Esophagus muscularis mucosa (tissue), 4 donors: ENCODE results near the gene ABHD16B. TPM values are rescaled to one million over a fixed set of nuclear protein-coding genes. Genes with fewer than 3 reads are reported as not detected.

Experiments
- DNase-seq: peaks from one replicate; pipeline ENCODE4 v3.0.0-alpha.2; 2017; ENCODE audit errors: extremely low spot score
- H3K27ac ChIP-seq, 4 donors: fragments of 200-600 bp; sonication (generic); replicated peaks in 1 of 4; 1 replicate in 3 of 4; 2 replicates in 1 of 4; pipeline ENCODE4 v1.5.1; 2016 to 2019; ENCODE audit warnings: mild to moderate bottlenecking in 1 of 4
- H3K27me3 ChIP-seq, 4 donors: fragments of 200-600 bp; sonication (generic); one replicate each; pipeline versions ENCODE4 v1.5.1 to v1.6.0; 2016 to 2019
- H3K36me3 ChIP-seq, 4 donors: fragments of 200-600 bp; sonication (generic); one replicate each; pipeline ENCODE4 v1.5.1; 2016 to 2019
- H3K4me1 ChIP-seq, 4 donors: fragments of 200-600 bp; sonication (generic); one replicate each; pipeline ENCODE4 v1.5.1; 2016 to 2019
- H3K4me3 ChIP-seq, 4 donors: fragments of 200-600 bp; sonication (generic); 1 replicate in 2 of 4; 2 replicates in 2 of 4; pipeline ENCODE4 v1.5.1; 2016 to 2019; ENCODE audit warnings: mild to moderate bottlenecking in 4 of 4, moderate library complexity in 1 of 4
- H3K9me3 ChIP-seq, 4 donors: fragments of 200-600 bp; sonication (generic); 1 replicate in 3 of 4; 2 replicates in 1 of 4; pipeline ENCODE4 v1.5.1; 2016 to 2019
- CTCF ChIP-seq, 3 experiments: fragments of 200-600 bp in 2 of 3; fragments of 450-650 bp in 1 of 3; sonication (generic) in 2 of 3; IDR thresholded peaks; one replicate each; pipeline ENCODE4 v1.5.1; 2017 to 2019; ENCODE audit warnings: antibody characterized with exemption in 3 of 3, mild to moderate bottlenecking in 2 of 3, moderate library complexity in 1 of 3
- EP300 ChIP-seq: sonication (generic); formaldehyde crosslinking; IDR thresholded peaks from one replicate; pipeline ENCODE4 v1.6.1; 2017; ENCODE audit warnings: antibody characterized with exemption
- POLR2A ChIP-seq: fragments of 450-650 bp; IDR thresholded peaks from one replicate; pipeline ENCODE4 v1.6.1; 2017; ENCODE audit warnings: antibody characterized with exemption, moderate library complexity, mild to moderate bottlenecking, low read depth
- POLR2AphosphoS5 ChIP-seq, 2 donors: sonication (generic); formaldehyde crosslinking; IDR thresholded peaks; one replicate each; pipeline ENCODE4 v1.6.1; 2017; ENCODE audit warnings: antibody characterized with exemption in 2 of 2
- whole genome bisulfite sequencing: methylation state at CpG from one replicate; pipeline ENCODE4 v1.1.5; 2018; 5-methylcytosine and 5-hydroxymethylcytosine counted together
- intact Hi-C: fragments of 100-400 bp; cut with DNase I; formaldehyde crosslinking; loops from one replicate; pipeline ENCODE4 v1.15.1; 2023
- total RNA-seq, 4 donors: library from RNA; depleted of rRNA; stranded (reverse); fragments of >200 nt; gene quantifications; one replicate each; pipeline versions ENCODE4 v1.1.0 to v1.2.1, GENCODE V29; 2016

Gene ABHD16B
- total RNA-seq, 4 donors from 2014 or later = not detected

- TF ChIP-seq EP300 (no peak), CTCF (IDR thresholded peaks at IDR 0.05) (no peak), POLR2A (no peak), POLR2AphosphoS5 (IDR thresholded peaks at IDR 0.05) (no peak)
- no peaks in the 10 kb centered on the region for H3K36me3 ChIP-seq
- peaks cover 35 to 59% (median 54%) of the 10 kb centered on the region in 4 donors for H3K4me1 ChIP-seq
- peak overlapping the region; percentile 68 to 76 (median 71) for H3K27ac ChIP-seq
- intact Hi-C loops = no loop called here
- whole genome bisulfite sequencing = 71% methylated on average over 15 of the region's 20 CpGs
- peaks cover 0 to 25% (median 0%) of the 10 kb centered on the region in 4 donors for H3K27me3 ChIP-seq
- H3K9me3 ChIP-seq = no peaks in the 10 kb centered on the region
- no peak for DNase-seq
- H3K4me3 ChIP-seq = no peak overlapping the region
Observed at GRCh38 chr20:63833776-63834490, 27.4 kb upstream of the ABHD16B start.

- no peak for DNase-seq
- WGBS = 93% methylated on average over 7 of the region's 9 CpGs
- intact Hi-C loops = no loop called here
- Histone ChIP-seq H3K9me3 (no peaks in the 10 kb centered on the region), H3K27me3 (peaks cover 0 to 20% (median 0%) of the 10 kb centered on the region in 4 donors), H3K4me1 (peaks cover 35 to 54% (median 49%) of the 10 kb centered on the region in 4 donors), H3K4me3 (no peak overlapping the region), H3K36me3 (no peaks in the 10 kb centered on the region), H3K27ac (peak overlapping the region; percentile 68 to 76 (median 71))
- TF ChIP-seq CTCF (IDR thresholded peaks at IDR 0.05) (no peak), EP300 (no peak), POLR2A (no peak), POLR2AphosphoS5 (IDR thresholded peaks at IDR 0.05) (no peak)
Observed at GRCh38 chr20:63834491-63834880, 26.8 kb upstream of the ABHD16B start.

DNA sequence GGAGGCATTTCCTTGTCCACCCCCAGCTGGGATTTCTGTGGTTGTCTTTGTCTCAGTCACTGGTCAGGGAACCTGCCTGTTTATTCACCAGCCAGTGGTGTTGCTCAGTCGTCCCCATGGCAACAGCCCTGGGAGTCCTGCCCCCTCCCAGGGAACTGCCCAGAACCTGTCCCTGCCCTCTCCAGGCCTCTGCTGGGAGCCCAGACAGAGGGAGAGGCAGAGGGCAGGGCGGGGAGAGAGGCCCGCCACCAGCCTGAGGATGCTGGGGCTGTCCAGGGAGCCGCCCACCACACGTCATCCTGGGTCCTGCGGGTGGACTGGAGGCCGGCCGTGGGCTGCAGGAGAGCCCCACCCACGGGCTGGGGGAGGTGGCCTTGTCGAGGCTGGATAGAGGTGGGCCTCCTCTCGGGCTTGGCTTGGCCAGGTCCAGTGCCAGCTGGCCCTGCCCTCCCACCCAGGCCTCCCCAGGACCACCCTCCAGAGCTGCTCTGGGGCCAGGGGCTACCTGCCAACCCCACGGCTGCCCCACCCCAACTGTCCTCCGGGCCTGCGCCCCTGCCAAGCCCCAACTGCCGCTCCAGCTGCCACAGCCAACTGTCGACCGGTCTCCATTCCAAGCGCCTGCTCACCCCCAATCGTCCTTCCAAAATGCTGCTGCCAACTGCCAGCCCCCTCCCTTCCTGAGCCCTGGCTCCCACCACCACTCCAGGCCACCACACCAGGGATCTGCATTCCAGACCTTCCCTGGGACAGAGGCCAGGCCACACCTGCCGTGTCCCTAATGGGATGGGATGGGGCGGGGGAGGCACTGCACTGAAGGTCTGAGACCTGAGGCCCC is 26.1 kb upstream of the ABHD16B start:
- intact Hi-C loops = no loop called here
- H3K4me1 ChIP-seq = peaks cover 35 to 46% (median 42%) of the 10 kb centered on the region in 4 donors
- H3K36me3 ChIP-seq = no peaks in the 10 kb centered on the region
- WGBS = 38% methylated on average over 16 of the region's 21 CpGs
- peaks cover 0 to 12% (median 0%) of the 10 kb centered on the region in 4 donors for H3K27me3 ChIP-seq
- DNase-seq = no peak
- TF ChIP-seq CTCF (IDR thresholded peaks at IDR 0.05) (no peak), POLR2A (no peak), POLR2AphosphoS5 (IDR thresholded peaks at IDR 0.05) (peak in 1 of 2 donors; percentile 46), EP300 (no peak)
- no peaks in the 10 kb centered on the region for H3K9me3 ChIP-seq
- H3K27ac ChIP-seq = peak overlapping the region; percentile 68 to 76 (median 71)
- peak overlapping the region in 1 of 4 donors; percentile 3 for H3K4me3 ChIP-seq

- no peaks in the 10 kb centered on the region for H3K9me3 ChIP-seq
- intact Hi-C loops = no loop called here
- DNase-seq = no peak
- H3K36me3 ChIP-seq = no peaks in the 10 kb centered on the region
- H3K27me3 ChIP-seq = peaks cover 0 to 6% (median 0%) of the 10 kb centered on the region in 4 donors
- no peak overlapping the region for H3K4me3 ChIP-seq
- WGBS = 86% methylated on average over 24 of the region's 27 CpGs
- H3K4me1 ChIP-seq = peaks cover 35 to 40% (median 37%) of the 10 kb centered on the region in 4 donors
- TF ChIP-seq CTCF (IDR thresholded peaks at IDR 0.05) (no peak), POLR2AphosphoS5 (IDR thresholded peaks at IDR 0.05) (no peak), POLR2A (no peak), EP300 (no peak)
- peak overlapping the region in 1 of 4 donors; percentile 20 for H3K27ac ChIP-seq
Observed at GRCh38 chr20:63836458-63837344, 24.6 kb upstream of the ABHD16B start.
